H1 (cell line): ENCODE measurements around the gene CHD6. TPM values are rescaled to one million over a fixed set of nuclear protein-coding genes. Genes with fewer than 3 reads are reported as not detected.

Experiments used
- CBX8 ChIP-seq: fragments of 300-800, 300-1000 bp; sonication (generic); IDR thresholded peaks from 2 replicates; pipeline ENCODE4 v1.7.1; 2016; ENCODE audit warnings: low read depth, low read length, borderline replicate concordance
- polyA plus RNA-seq, 7 experiments: library from polyadenylated mRNA; depleted of rRNA in 3 of 7; stranded (reverse) in 5 of 7; unstranded in 2 of 7; fragments of >200 nt in 5 of 7; fragments of 200-250 nt in 2 of 7; gene quantifications; 1 replicate in 5 of 7; 2 replicates in 1 of 7; 4 replicates in 1 of 7; pipeline versions ENCODE4 v1.2.1 to v1.2.3, GENCODE V29; 2011 to 2013; ENCODE audit warnings: missing spikeins in 2 of 7, mixed read lengths in 2 of 7
- total RNA-seq: library from RNA; stranded (reverse); fragmentation: NEBNext Ultra II Directional; extraction: Animal tissue kit (Norgen Biotek cat#: 25700); gene quantifications from 2 replicates; pipeline ENCODE4 v1.2.1, GENCODE V29; 2021

Gene CHD6
- total and polyA plus RNA-seq, 2 of the 8 experiments (the other 6 are each of a cell fraction or from before 2014, with no cell fraction given) = 11.1 to 62.9 TPM

- no peak for TF ChIP-seq CBX8
These were observed 71.0 kb downstream of the CHD6 start (continued) for GRCh38 chr20:41547221-41547620.
